ENCODE measurements around the gene P4HB.

DNA sequence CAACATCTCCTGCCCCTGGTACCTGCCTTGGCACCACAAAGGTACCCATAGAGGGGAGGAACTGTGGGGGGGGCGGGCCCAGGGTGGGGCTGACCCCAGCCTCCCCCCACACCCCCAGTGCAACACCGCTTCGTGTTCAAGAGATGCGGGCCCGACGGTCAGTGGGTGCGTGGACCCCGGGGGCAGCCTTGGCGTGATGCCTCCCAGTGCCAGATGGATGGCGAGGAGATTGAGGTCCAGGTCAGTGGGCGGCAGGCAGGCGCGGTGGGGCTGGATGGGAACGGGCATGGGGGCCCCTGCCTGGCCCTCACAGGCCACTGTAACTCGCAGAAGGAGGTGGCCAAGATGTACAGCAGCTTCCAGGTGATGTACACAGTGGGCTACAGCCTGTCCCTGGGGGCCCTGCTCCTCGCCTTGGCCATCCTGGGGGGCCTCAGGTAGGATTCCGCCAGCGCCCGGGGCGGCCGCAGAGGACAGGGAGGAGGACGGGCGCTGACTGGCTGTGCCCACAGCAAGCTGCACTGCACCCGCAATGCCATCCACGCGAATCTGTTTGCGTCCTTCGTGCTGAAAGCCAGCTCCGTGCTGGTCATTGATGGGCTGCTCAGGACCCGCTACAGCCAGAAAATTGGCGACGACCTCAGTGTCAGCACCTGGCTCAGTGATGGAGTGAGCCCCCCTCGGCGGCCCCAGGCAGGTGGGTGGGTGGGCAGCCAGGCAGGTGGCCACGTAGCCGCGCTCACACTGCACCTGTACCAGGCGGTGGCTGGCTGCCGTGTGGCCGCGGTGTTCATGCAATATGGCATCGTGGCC lies 49.2 kb downstream of the P4HB start:
- TF ChIP-seq EZH2 (IDR thresholded peaks at IDR 0.05; ENCODE audit: borderline replicate concordance, insufficient read depth, low read length, poor library complexity, severe bottlenecking) = no peak
- TF ChIP-seq, protein P1, sequence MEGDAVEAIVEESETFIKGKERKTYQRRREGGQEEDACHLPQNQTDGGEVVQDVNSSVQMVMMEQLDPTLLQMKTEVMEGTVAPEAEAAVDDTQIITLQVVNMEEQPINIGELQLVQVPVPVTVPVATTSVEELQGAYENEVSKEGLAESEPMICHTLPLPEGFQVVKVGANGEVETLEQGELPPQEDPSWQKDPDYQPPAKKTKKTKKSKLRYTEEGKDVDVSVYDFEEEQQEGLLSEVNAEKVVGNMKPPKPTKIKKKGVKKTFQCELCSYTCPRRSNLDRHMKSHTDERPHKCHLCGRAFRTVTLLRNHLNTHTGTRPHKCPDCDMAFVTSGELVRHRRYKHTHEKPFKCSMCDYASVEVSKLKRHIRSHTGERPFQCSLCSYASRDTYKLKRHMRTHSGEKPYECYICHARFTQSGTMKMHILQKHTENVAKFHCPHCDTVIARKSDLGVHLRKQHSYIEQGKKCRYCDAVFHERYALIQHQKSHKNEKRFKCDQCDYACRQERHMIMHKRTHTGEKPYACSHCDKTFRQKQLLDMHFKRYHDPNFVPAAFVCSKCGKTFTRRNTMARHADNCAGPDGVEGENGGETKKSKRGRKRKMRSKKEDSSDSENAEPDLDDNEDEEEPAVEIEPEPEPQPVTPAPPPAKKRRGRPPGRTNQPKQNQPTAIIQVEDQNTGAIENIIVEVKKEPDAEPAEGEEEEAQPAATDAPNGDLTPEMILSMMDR (IDR thresholded peaks at IDR 0.05; ENCODE audit: poor library complexity, severe bottlenecking) = no peak
- no peak for TF ChIP-seq EP300 (conservative IDR thresholded peaks at IDR 0.05; ENCODE audit: poor library complexity, severe bottlenecking)
- TF ChIP-seq, protein P2, sequence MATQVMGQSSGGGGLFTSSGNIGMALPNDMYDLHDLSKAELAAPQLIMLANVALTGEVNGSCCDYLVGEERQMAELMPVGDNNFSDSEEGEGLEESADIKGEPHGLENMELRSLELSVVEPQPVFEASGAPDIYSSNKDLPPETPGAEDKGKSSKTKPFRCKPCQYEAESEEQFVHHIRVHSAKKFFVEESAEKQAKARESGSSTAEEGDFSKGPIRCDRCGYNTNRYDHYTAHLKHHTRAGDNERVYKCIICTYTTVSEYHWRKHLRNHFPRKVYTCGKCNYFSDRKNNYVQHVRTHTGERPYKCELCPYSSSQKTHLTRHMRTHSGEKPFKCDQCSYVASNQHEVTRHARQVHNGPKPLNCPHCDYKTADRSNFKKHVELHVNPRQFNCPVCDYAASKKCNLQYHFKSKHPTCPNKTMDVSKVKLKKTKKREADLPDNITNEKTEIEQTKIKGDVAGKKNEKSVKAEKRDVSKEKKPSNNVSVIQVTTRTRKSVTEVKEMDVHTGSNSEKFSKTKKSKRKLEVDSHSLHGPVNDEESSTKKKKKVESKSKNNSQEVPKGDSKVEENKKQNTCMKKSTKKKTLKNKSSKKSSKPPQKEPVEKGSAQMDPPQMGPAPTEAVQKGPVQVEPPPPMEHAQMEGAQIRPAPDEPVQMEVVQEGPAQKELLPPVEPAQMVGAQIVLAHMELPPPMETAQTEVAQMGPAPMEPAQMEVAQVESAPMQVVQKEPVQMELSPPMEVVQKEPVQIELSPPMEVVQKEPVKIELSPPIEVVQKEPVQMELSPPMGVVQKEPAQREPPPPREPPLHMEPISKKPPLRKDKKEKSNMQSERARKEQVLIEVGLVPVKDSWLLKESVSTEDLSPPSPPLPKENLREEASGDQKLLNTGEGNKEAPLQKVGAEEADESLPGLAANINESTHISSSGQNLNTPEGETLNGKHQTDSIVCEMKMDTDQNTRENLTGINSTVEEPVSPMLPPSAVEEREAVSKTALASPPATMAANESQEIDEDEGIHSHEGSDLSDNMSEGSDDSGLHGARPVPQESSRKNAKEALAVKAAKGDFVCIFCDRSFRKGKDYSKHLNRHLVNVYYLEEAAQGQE (IDR thresholded peaks at IDR 0.05; ENCODE audit: borderline replicate concordance) = no peak
- no peak for TF ChIP-seq POLR2AphosphoS5 (IDR thresholded peaks at IDR 0.05)
- no peak for TF ChIP-seq TAF1 (IDR thresholded peaks at IDR 0.05; ENCODE audit: low read depth)
- TF ChIP-seq RAD21 (conservative IDR thresholded peaks at IDR 0.05) = no peak
- no peak for TF ChIP-seq SMC3 (conservative IDR thresholded peaks at IDR 0.05; ENCODE audit: poor library complexity)
